Measurements from ENCODE around the gene ADAM10. TPM values are rescaled to one million over a fixed set of nuclear protein-coding genes. Genes with fewer than 3 reads are reported as not detected.

ADAM10 gene
- total RNA-seq, 1 experiment from 2014 or later: 133 TPM

- no peak for TF ChIP-seq ZNF281 (CRISPR knock-in tag; IDR thresholded peaks at IDR 0.05)
- no peak for TF ChIP-seq ZNF263 (CRISPR knock-in tag; IDR thresholded peaks at IDR 0.05; ENCODE audit: low read depth)
- TF ChIP-seq FOXJ3 (CRISPR knock-in tag; IDR thresholded peaks at IDR 0.05; ENCODE audit: borderline replicate concordance): no peak
- no peak for TF ChIP-seq OVOL2 (CRISPR knock-in tag; IDR thresholded peaks at IDR 0.05; ENCODE audit: borderline replicate concordance)
- no peak for TF ChIP-seq HMGA2 (CRISPR knock-in tag; IDR thresholded peaks at IDR 0.05)
- TF ChIP-seq, protein P1, sequence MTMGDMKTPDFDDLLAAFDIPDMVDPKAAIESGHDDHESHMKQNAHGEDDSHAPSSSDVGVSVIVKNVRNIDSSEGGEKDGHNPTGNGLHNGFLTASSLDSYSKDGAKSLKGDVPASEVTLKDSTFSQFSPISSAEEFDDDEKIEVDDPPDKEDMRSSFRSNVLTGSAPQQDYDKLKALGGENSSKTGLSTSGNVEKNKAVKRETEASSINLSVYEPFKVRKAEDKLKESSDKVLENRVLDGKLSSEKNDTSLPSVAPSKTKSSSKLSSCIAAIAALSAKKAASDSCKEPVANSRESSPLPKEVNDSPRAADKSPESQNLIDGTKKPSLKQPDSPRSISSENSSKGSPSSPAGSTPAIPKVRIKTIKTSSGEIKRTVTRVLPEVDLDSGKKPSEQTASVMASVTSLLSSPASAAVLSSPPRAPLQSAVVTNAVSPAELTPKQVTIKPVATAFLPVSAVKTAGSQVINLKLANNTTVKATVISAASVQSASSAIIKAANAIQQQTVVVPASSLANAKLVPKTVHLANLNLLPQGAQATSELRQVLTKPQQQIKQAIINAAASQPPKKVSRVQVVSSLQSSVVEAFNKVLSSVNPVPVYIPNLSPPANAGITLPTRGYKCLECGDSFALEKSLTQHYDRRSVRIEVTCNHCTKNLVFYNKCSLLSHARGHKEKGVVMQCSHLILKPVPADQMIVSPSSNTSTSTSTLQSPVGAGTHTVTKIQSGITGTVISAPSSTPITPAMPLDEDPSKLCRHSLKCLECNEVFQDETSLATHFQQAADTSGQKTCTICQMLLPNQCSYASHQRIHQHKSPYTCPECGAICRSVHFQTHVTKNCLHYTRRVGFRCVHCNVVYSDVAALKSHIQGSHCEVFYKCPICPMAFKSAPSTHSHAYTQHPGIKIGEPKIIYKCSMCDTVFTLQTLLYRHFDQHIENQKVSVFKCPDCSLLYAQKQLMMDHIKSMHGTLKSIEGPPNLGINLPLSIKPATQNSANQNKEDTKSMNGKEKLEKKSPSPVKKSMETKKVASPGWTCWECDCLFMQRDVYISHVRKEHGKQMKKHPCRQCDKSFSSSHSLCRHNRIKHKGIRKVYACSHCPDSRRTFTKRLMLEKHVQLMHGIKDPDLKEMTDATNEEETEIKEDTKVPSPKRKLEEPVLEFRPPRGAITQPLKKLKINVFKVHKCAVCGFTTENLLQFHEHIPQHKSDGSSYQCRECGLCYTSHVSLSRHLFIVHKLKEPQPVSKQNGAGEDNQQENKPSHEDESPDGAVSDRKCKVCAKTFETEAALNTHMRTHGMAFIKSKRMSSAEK (CRISPR knock-in tag; IDR thresholded peaks at IDR 0.05; ENCODE audit: borderline replicate concordance): no peak
- TF ChIP-seq CREB1 (CRISPR knock-in tag; IDR thresholded peaks at IDR 0.05): no peak
- TF ChIP-seq ETV6 (CRISPR knock-in tag; IDR thresholded peaks at IDR 0.05): no peak
- TF ChIP-seq ZNF671 (CRISPR knock-in tag; IDR thresholded peaks at IDR 0.05): no peak
- no peak for TF ChIP-seq E2F5 (CRISPR knock-in tag; IDR thresholded peaks at IDR 0.05)
- TF ChIP-seq SMAD3 (CRISPR knock-in tag; IDR thresholded peaks at IDR 0.05; ENCODE audit: borderline replicate concordance): no peak
- TF ChIP-seq IRF1 (CRISPR knock-in tag; IDR thresholded peaks at IDR 0.05): no peak
- TF ChIP-seq EMX1 (CRISPR knock-in tag; IDR thresholded peaks at IDR 0.05): no peak
These were observed 42.1 kb downstream of the ADAM10 start (continued) for GRCh38 chr15:58707397-58707796.

- ChIA-PET CTCF (no interaction called here), POLR2A (no interaction called here)
- no peak for ATAC-seq
- no peak overlapping the region for H3K4me3 Mint-ChIP-seq
- H3K36me3 Mint-ChIP-seq: peaks cover 18% of the 10 kb centered on the region
- peaks cover 4% of the 10 kb centered on the region for H3K9me3 Mint-ChIP-seq
- no peak overlapping the region for H3K27ac Mint-ChIP-seq
- no peaks in the 10 kb centered on the region for H3K4me1 Mint-ChIP-seq
- H3K27me3 Mint-ChIP-seq (ENCODE audit: low read depth): no peaks in the 10 kb centered on the region
- no peak for DNase-seq (ENCODE audit: low spot score)
- TF ChIP-seq ZNF416 (CRISPR knock-in tag; IDR thresholded peaks at IDR 0.05) (no peak), ERG (CRISPR knock-in tag; IDR thresholded peaks at IDR 0.05) (no peak), CREB1 (CRISPR knock-in tag; IDR thresholded peaks at IDR 0.05) (no peak), FOXK1 (CRISPR knock-in tag; IDR thresholded peaks at IDR 0.05) (no peak), ZBTB21 (CRISPR knock-in tag; IDR thresholded peaks at IDR 0.05; ENCODE audit: borderline replicate concordance) (no peak), ZBTB43 (CRISPR knock-in tag; IDR thresholded peaks at IDR 0.05) (no peak), SMAD3 (CRISPR knock-in tag; IDR thresholded peaks at IDR 0.05; ENCODE audit: borderline replicate concordance) (no peak), CDX4 (CRISPR knock-in tag; IDR thresholded peaks at IDR 0.05; ENCODE audit: borderline replicate concordance) (no peak), JUN (CRISPR knock-in tag; IDR thresholded peaks at IDR 0.05) (no peak), TEAD1 (CRISPR knock-in tag; IDR thresholded peaks at IDR 0.05) (no peak)
- TF ChIP-seq, protein P2, sequence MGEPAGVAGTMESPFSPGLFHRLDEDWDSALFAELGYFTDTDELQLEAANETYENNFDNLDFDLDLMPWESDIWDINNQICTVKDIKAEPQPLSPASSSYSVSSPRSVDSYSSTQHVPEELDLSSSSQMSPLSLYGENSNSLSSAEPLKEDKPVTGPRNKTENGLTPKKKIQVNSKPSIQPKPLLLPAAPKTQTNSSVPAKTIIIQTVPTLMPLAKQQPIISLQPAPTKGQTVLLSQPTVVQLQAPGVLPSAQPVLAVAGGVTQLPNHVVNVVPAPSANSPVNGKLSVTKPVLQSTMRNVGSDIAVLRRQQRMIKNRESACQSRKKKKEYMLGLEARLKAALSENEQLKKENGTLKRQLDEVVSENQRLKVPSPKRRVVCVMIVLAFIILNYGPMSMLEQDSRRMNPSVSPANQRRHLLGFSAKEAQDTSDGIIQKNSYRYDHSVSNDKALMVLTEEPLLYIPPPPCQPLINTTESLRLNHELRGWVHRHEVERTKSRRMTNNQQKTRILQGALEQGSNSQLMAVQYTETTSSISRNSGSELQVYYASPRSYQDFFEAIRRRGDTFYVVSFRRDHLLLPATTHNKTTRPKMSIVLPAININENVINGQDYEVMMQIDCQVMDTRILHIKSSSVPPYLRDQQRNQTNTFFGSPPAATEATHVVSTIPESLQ (CRISPR knock-in tag; IDR thresholded peaks at IDR 0.05): no peak
- TF ChIP-seq, protein P3, sequence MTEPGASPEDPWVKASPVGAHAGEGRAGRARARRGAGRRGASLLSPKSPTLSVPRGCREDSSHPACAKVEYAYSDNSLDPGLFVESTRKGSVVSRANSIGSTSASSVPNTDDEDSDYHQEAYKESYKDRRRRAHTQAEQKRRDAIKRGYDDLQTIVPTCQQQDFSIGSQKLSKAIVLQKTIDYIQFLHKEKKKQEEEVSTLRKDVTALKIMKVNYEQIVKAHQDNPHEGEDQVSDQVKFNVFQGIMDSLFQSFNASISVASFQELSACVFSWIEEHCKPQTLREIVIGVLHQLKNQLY (CRISPR knock-in tag; IDR thresholded peaks at IDR 0.05): no peak
These were observed 44.4 kb downstream of the ADAM10 start for GRCh38 chr15:58705105-58705504.
